Measurements from ENCODE around the gene PLA2G12B.

DNA sequence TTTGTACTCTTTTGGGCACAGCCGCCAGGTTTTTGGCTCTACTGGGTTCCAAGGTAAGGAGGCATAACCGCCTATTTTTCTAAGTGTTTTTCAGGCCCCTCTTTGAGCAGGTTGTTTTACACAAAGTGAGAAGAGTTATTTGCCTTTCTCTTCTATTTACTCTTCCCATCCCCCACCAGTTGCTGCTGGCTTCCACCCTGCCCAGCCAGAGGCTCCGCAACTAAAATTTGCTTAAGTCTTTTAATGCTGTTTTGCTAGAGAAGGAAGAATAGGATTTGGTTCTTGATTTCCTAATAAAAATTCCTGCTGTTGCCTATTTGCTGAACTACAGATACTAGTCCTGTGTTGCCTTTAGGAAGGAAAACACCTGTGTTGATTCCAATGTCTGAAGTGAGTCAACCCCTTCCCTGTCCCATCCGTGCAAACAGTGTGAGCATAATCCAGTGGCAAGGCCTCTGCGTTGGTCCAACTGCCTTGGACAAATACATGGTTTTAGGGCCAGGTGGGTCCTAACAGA lies 1.9 kb downstream of the PLA2G12B start:
- TF ChIP-seq POLR2AphosphoS5 (IDR thresholded peaks at IDR 0.05; ENCODE audit: low read depth, low read length) (no peak), SIN3A (IDR thresholded peaks at IDR 0.05; ENCODE audit: borderline replicate concordance, insufficient read depth, low read length) (no peak), TAF1 (IDR thresholded peaks at IDR 0.05; ENCODE audit: borderline replicate concordance, insufficient read depth, low read length) (no peak)
- TF ChIP-seq, protein P1, sequence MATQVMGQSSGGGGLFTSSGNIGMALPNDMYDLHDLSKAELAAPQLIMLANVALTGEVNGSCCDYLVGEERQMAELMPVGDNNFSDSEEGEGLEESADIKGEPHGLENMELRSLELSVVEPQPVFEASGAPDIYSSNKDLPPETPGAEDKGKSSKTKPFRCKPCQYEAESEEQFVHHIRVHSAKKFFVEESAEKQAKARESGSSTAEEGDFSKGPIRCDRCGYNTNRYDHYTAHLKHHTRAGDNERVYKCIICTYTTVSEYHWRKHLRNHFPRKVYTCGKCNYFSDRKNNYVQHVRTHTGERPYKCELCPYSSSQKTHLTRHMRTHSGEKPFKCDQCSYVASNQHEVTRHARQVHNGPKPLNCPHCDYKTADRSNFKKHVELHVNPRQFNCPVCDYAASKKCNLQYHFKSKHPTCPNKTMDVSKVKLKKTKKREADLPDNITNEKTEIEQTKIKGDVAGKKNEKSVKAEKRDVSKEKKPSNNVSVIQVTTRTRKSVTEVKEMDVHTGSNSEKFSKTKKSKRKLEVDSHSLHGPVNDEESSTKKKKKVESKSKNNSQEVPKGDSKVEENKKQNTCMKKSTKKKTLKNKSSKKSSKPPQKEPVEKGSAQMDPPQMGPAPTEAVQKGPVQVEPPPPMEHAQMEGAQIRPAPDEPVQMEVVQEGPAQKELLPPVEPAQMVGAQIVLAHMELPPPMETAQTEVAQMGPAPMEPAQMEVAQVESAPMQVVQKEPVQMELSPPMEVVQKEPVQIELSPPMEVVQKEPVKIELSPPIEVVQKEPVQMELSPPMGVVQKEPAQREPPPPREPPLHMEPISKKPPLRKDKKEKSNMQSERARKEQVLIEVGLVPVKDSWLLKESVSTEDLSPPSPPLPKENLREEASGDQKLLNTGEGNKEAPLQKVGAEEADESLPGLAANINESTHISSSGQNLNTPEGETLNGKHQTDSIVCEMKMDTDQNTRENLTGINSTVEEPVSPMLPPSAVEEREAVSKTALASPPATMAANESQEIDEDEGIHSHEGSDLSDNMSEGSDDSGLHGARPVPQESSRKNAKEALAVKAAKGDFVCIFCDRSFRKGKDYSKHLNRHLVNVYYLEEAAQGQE (IDR thresholded peaks at IDR 0.05; ENCODE audit: insufficient read depth in 1 of 2, low read depth in 2 of 2, low read length in 2 of 2) = no peak
